ENCODE data around the gene GRIN2D. TPM values are rescaled to one million over a fixed set of nuclear protein-coding genes. Genes with fewer than 3 reads are reported as not detected.
A peak's percentile ranks its signal among the peaks of the same experiment; 100 is the strongest.

The GRIN2D gene
- total RNA-seq, 1 experiment from 2014 or later: 0.03 TPM

DNA sequence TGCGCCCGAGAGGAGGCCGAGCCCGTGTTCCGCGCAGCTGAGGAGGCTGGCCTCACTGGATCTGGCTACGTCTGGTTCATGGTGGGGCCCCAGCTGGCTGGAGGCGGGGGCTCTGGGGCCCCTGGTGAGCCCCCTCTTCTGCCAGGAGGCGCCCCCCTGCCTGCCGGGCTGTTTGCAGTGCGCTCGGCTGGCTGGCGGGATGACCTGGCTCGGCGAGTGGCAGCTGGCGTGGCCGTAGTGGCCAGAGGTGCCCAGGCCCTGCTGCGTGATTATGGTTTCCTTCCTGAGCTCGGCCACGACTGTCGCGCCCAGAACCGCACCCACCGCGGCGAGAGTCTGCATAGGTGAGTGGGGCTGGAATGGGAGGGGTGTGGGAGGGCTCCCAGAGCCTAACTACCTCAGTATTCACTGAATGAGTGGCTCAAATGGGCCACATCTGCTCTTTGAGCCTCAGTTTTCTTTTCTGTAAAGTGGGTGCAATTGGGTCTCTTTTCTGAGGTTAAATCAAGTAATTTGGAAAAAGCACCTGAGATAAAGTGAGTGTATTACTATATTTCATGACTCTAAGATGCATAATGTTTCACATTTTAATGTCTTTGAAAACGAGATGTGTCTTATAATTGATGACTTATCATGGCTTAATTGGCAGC, 11.7 kb downstream of the GRIN2D start:
- no peak for DNase-seq
- H3K27me3 ChIP-seq: no peaks in the 10 kb centered on the region

GRCh38 chr19:48405850-48406249, 12.4 kb downstream of the GRIN2D start:
- 0 out of 2 replicates have a peak, but pooled peaks cover 2% of the 10 kb centered on the region for H3K9me3 ChIP-seq
- DNase-seq: no peak
- no peaks in the 10 kb centered on the region; the same call in 1 of the 2 replicates for H3K36me3 ChIP-seq
- H3K27me3 ChIP-seq: no peaks in the 10 kb centered on the region
- no peak overlapping the region for H3K4me3 ChIP-seq

More for the DNA sequence above, 11.7 kb downstream of the GRIN2D start:
- no peak overlapping the region for H3K4me3 ChIP-seq
- H3K9me3 ChIP-seq: 0 out of 2 replicates have a peak, but pooled peaks cover 2% of the 10 kb centered on the region
- no peaks in the 10 kb centered on the region; the same call in 1 of the 2 replicates for H3K36me3 ChIP-seq

GRCh38 chr19:48413879-48414587, 20.6 kb downstream of the GRIN2D start:
- no peak overlapping the region for H3K4me3 ChIP-seq
- no peaks in the 10 kb centered on the region for H3K27me3 ChIP-seq
- DNase-seq: peak; percentile 88
- H3K36me3 ChIP-seq: no peaks in the 10 kb centered on the region
- H3K9me3 ChIP-seq: no peaks in the 10 kb centered on the region

DNA sequence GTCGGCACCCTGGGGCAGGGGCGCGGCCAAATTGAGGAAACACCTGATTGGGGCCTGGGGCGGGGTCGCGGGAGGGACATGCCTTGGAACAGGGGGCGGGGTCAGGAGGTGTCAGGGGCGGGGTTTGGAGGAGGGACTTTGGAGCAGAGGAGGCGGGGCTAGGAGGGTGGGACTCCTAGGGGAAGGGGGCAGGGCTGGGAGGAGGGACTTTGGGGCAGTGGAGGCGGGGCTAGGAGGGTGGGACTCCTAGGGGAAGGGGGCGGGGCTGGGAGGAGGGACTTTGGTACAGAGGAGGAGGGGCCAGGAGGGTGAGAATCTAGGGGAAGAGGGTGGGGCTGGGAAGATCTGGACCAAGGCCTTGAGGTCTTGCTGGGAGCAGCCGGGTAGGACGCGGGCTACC, 21.9 kb downstream of the GRIN2D start:
- peak; percentile 70 for DNase-seq
- H3K4me3 ChIP-seq: no peak overlapping the region
- H3K36me3 ChIP-seq: no peaks in the 10 kb centered on the region
- no peaks in the 10 kb centered on the region for H3K27me3 ChIP-seq
- no peaks in the 10 kb centered on the region for H3K9me3 ChIP-seq

DNA sequence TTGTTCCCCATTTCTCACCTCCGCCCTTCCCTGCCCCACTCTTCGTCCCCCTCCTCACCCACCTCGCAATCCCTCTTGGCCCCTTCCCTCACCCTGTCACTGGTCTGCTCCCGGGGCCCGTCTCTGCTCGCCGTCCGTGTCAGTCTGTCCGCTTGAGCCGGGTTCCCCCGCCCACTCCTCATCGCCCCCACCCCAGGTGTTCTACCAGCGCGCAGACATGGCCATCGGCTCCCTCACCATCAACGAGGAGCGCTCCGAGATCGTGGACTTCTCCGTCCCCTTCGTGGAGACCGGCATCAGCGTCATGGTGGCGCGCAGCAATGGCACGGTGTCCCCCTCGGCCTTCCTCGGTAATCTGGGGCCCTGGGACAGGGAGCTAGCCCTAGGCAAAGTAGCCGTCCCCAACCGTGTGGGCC, 22.3 kb downstream of the GRIN2D start:
- H3K9me3 ChIP-seq: no peaks in the 10 kb centered on the region
- no peaks in the 10 kb centered on the region for H3K27me3 ChIP-seq
- no peak overlapping the region for H3K4me3 ChIP-seq
- no peaks in the 10 kb centered on the region for H3K36me3 ChIP-seq
- DNase-seq: no peak

DNA sequence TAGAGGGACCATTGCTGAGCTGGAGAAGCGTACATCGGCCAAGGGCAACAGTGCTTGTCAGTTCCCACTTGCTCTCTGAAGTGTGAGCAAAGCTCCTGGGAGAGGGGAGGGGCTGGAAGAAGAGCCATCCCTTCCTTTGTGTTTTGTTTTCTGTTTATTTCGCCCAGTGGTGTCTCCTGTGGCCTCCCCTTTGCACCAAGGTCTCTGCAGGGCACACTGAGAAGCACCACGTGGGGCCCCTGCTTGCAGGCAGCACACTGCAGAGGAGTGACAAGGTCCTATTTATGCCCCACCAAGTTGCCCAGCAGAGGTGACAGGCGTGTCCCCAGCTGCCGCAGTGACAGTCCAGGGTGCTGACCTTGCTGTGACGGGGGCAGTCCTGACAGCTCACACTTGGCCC, 24.0 kb downstream of the GRIN2D start:
- H3K4me3 ChIP-seq: no peak overlapping the region
- DNase-seq: no peak
- H3K36me3 ChIP-seq: no peaks in the 10 kb centered on the region
- H3K27me3 ChIP-seq: no peaks in the 10 kb centered on the region
- no peaks in the 10 kb centered on the region for H3K9me3 ChIP-seq

GRCh38 chr19:48418317-48419064, 25.0 kb downstream of the GRIN2D start:
- Histone ChIP-seq H3K36me3 (no peaks in the 10 kb centered on the region), H3K4me3 (no peak overlapping the region), H3K9me3 (no peaks in the 10 kb centered on the region), H3K27me3 (no peaks in the 10 kb centered on the region)
- DNase-seq: no peak

DNA sequence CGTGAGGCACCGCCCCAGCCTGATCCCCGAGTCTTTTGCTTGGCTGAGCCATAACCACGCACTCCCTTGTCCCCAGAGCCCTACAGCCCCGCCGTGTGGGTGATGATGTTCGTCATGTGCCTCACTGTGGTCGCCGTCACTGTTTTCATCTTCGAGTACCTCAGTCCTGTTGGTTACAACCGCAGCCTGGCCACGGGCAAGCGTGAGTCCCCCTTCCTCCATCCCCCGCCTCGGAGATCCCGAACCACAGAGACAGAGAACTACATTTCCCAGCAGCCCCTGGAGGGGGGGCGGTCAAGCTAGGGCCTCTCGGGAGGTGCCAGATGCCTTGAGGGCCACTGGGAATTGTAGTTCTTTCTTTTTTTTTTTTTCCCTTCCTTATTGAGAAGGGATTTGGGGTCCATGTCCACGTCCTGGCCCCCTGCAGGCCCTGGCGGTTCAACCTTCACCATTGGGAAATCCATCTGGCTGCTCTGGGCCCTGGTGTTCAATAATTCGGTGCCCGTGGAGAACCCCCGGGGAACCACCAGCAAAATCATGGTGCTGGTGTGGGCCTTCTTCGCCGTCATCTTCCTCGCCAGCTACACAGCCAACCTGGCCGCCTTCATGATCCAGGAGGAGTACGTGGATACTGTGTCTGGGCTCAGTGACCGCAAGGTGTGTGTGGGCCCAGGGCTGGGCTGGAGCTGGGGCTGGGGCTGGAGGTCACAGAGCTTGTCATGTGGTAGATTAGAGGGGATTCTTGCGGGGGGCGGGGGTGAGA, 25.9 kb downstream of the GRIN2D start:
- no peaks in the 10 kb centered on the region for H3K9me3 ChIP-seq
- H3K27me3 ChIP-seq: no peaks in the 10 kb centered on the region
- DNase-seq: no peak
- no peaks in the 10 kb centered on the region for H3K36me3 ChIP-seq
- H3K4me3 ChIP-seq: no peak overlapping the region

DNA sequence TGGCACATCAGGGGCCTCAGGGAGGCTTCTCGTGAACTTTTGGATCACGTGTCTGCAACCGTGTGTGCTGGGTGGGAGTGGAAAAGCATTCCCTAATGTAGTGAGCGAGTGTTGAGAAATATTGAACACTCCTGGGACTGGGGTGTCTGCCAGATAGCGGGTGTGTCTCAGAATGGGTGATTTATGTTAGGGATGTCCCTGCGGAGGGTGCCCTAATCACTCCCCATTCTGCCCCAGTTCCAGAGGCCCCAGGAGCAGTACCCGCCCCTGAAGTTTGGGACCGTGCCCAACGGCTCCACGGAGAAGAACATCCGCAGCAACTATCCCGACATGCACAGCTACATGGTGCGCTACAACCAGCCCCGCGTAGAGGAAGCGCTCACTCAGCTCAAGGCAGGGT, 28.1 kb downstream of the GRIN2D start:
- Histone ChIP-seq H3K36me3 (no peaks in the 10 kb centered on the region), H3K9me3 (no peaks in the 10 kb centered on the region), H3K27me3 (no peaks in the 10 kb centered on the region), H3K4me3 (no peak overlapping the region)
- DNase-seq: no peak

- peak; percentile 83 for DNase-seq
- no peak overlapping the region for H3K4me3 ChIP-seq
- H3K36me3 ChIP-seq: no peaks in the 10 kb centered on the region
- H3K27me3 ChIP-seq: no peaks in the 10 kb centered on the region
- H3K9me3 ChIP-seq: no peaks in the 10 kb centered on the region
These were observed 31.3 kb downstream of the GRIN2D start for GRCh38 chr19:48424694-48425219.

- Histone ChIP-seq H3K4me3 (no peak overlapping the region), H3K9me3 (peaks cover 6% of the 10 kb centered on the region; the same call in 1 of the 2 replicates), H3K27me3 (no peaks in the 10 kb centered on the region), H3K36me3 (no peaks in the 10 kb centered on the region)
- DNase-seq: no peak
These were observed 35.2 kb downstream of the GRIN2D start for GRCh38 chr19:48428670-48429069.

DNA sequence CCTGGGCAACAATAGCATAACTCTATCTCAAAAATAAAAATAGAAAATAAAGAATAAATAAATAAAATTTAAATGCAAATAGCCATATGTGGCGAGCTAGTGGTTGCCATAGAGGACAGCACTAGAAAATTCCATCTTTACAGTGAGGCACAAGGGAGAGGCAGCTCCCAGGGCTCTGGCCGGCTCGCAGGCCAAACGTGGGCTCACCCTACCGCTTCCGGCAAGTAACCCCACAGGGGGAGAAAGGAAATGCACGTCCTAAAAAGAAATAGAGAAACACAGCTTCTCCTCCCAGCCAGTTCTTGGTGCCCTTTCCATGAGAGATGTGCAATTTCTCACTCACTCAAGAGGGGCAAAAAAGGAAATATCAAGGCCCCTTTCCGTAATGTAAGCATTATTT, 39.9 kb downstream of the GRIN2D start:
- no peaks in the 10 kb centered on the region for H3K27me3 ChIP-seq
- H3K9me3 ChIP-seq: peaks cover 6% of the 10 kb centered on the region; the same call in 1 of the 2 replicates
- DNase-seq: no peak
- no peaks in the 10 kb centered on the region for H3K36me3 ChIP-seq
- no peak overlapping the region for H3K4me3 ChIP-seq

DNA sequence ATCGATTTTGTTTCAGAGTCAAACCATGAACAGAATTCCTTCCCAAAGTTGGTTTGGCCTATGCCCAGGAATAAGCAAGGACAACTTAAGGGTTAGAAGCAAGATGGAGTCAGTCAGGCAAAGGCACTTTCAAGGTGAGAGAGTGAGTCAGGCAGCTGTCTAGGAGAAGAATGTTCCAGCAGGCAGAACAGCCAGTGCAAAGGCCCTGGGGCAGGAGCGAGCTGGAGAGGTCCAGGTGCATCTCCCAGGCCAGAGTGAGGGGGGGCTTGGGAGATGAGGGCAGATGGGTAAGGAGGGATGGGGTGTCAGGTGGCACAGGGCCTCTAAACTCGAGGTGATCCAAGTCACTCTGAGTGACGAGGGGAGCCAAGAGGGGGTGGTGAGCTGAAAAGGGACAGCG, 43.1 kb downstream of the GRIN2D start:
- no peaks in the 10 kb centered on the region for H3K36me3 ChIP-seq
- no peaks in the 10 kb centered on the region for H3K9me3 ChIP-seq
- DNase-seq: no peak
- H3K27me3 ChIP-seq: no peaks in the 10 kb centered on the region
- no peak overlapping the region for H3K4me3 ChIP-seq

- no peak for DNase-seq
- no peak overlapping the region for H3K4me3 ChIP-seq
- H3K36me3 ChIP-seq: peaks cover 7% of the 10 kb centered on the region
- H3K9me3 ChIP-seq: no peaks in the 10 kb centered on the region
- H3K27me3 ChIP-seq: no peaks in the 10 kb centered on the region
These were observed 48.0 kb downstream of the GRIN2D start for GRCh38 chr19:48441360-48442050.

GRCh38 chr19:48442116-48443035, 48.9 kb downstream of the GRIN2D start:
- Histone ChIP-seq H3K9me3 (no peaks in the 10 kb centered on the region), H3K27me3 (no peaks in the 10 kb centered on the region), H3K4me3 (no peak overlapping the region), H3K36me3 (peaks cover 14% of the 10 kb centered on the region)
- no peak for DNase-seq
